ENCODE results near the gene PER1.

PER1 gene

GRCh38 chr17:8091033-8091687 is 61.0 kb downstream of the PER1 start:
- no peak for DNase-seq
